WERI-Rb-1 (cell line): ENCODE results near the gene JAG2.

ENCODE experiments used
- DNase-seq: peaks from one replicate; pipeline ENCODE4 v3.0.0-alpha.2; 2020
- H3K27ac ChIP-seq: fragments of 250-450 bp; sonication (Bioruptor Pico); 2 replicates; pipeline ENCODE4 v1.5.1; 2020; ENCODE audit warnings: mild to moderate bottlenecking, moderate library complexity
- H3K27me3 ChIP-seq: fragments of 250-450 bp; sonication (Bioruptor Pico); 2 replicates; pipeline ENCODE4 v1.5.1; 2021; ENCODE audit warnings: mild to moderate bottlenecking, low read depth, moderate library complexity; ENCODE audit not compliant: insufficient read depth, severe bottlenecking
- H3K36me3 ChIP-seq: fragments of 250-450 bp; sonication (Bioruptor Pico); 2 replicates; pipeline ENCODE4 v1.5.1; 2020; ENCODE audit warnings: mild to moderate bottlenecking, moderate library complexity
- H3K4me3 ChIP-seq: 2 replicates; pipeline ENCODE4 v1.5.1; 2011; ENCODE audit warnings: low read depth, mild to moderate bottlenecking, control low read depth, low read length
- H3K9me3 ChIP-seq: fragments of 250-450 bp; sonication (Bioruptor Pico); 2 replicates; pipeline ENCODE4 v1.5.1; 2021; ENCODE audit warnings: mild to moderate bottlenecking, moderate library complexity; ENCODE audit not compliant: severe bottlenecking
- TF ChIP-seq, protein P1 (sequence below): IDR thresholded peaks from 2 replicates; pipeline ENCODE4 v1.5.1; 2011; ENCODE audit warnings: low read depth, mild to moderate bottlenecking, control low read depth, inconsistent platforms, low read length

The JAG2 gene

DNA sequence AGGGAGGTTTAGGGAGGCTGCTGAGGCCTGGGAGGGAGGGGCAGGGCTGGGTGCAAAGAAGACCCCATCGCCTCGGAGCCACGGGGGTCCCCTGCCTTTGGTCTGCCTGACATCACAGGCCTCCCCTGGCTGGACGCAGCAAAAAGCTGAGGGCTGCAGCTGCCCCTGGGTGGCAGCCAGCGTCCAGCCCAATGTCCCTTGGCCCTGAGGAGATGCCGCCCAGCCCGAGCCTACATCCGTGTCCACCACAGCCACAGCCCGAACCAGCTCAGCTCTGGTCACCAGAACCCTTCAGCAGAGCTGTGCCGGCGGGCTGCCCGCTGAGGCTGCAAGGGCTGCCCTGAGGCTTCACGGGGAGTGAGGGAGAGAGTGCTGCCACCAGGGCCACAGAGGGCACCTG lies 10.6 kb upstream of the JAG2 start:
- Histone ChIP-seq H3K9me3 (no peaks in the 10 kb centered on the region), H3K4me3 (no peak overlapping the region), H3K27me3 (no peaks in the 10 kb centered on the region), H3K36me3 (peaks cover 32% of the 10 kb centered on the region), H3K27ac (peak overlapping the region; percentile 94)
- DNase-seq = no peak
- TF ChIP-seq, protein P1, sequence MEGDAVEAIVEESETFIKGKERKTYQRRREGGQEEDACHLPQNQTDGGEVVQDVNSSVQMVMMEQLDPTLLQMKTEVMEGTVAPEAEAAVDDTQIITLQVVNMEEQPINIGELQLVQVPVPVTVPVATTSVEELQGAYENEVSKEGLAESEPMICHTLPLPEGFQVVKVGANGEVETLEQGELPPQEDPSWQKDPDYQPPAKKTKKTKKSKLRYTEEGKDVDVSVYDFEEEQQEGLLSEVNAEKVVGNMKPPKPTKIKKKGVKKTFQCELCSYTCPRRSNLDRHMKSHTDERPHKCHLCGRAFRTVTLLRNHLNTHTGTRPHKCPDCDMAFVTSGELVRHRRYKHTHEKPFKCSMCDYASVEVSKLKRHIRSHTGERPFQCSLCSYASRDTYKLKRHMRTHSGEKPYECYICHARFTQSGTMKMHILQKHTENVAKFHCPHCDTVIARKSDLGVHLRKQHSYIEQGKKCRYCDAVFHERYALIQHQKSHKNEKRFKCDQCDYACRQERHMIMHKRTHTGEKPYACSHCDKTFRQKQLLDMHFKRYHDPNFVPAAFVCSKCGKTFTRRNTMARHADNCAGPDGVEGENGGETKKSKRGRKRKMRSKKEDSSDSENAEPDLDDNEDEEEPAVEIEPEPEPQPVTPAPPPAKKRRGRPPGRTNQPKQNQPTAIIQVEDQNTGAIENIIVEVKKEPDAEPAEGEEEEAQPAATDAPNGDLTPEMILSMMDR = no peak

DNA sequence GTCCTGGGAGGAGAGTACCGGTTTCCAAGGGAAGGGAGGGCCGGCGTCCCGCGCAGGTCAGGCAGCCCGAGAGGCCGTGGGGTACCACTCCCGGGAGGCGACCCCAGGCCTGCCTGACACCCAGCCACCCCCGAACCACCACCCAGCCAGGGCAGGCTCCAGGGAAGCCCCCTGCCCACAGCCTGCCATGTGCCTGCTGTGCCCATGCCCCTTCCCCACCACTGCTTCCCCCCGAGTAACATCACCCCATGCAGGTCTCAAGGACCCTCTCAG lies 10.2 kb upstream of the JAG2 start:
- H3K27ac ChIP-seq = peak overlapping the region; percentile 94
- H3K36me3 ChIP-seq = peaks cover 32% of the 10 kb centered on the region
- H3K4me3 ChIP-seq = no peak overlapping the region
- no peaks in the 10 kb centered on the region for H3K27me3 ChIP-seq
- TF ChIP-seq, protein P1 = no peak
- no peak for DNase-seq
- no peaks in the 10 kb centered on the region for H3K9me3 ChIP-seq

- H3K27ac ChIP-seq = peak overlapping the region; percentile 94
- H3K27me3 ChIP-seq = no peaks in the 10 kb centered on the region
- peaks cover 32% of the 10 kb centered on the region for H3K36me3 ChIP-seq
- peak; percentile 66 for DNase-seq
- H3K4me3 ChIP-seq = no peak overlapping the region
- no peaks in the 10 kb centered on the region for H3K9me3 ChIP-seq
- TF ChIP-seq, protein P1 = peak; percentile 71
These were observed 9.7 kb upstream of the JAG2 start for GRCh38 chr14:105178069-105178867.

- peak overlapping the region; percentile 94 for H3K27ac ChIP-seq
- peaks cover 32% of the 10 kb centered on the region for H3K36me3 ChIP-seq
- H3K27me3 ChIP-seq = no peaks in the 10 kb centered on the region
- no peak overlapping the region for H3K4me3 ChIP-seq
- DNase-seq = peak; percentile 59
- TF ChIP-seq, protein P1 = no peak
- H3K9me3 ChIP-seq = no peaks in the 10 kb centered on the region
These were observed 8.5 kb upstream of the JAG2 start for GRCh38 chr14:105177082-105177481.

- Histone ChIP-seq H3K27me3 (no peaks in the 10 kb centered on the region), H3K9me3 (no peaks in the 10 kb centered on the region), H3K27ac (peak overlapping the region; percentile 94), H3K4me3 (no peak overlapping the region), H3K36me3 (peaks cover 32% of the 10 kb centered on the region)
- TF ChIP-seq, protein P1 = no peak
- no peak for DNase-seq
These were observed 7.9 kb upstream of the JAG2 start for GRCh38 chr14:105176513-105176912.
